HG03354 (cell line): Measurements from ENCODE around the gene GPN2.
A peak's percentile ranks its signal among the peaks of the same experiment; 100 is the strongest.
"Not testable (repeated sequence)": the region's sequence is repeated elsewhere in the genome, so short reads cannot be mapped to it uniquely, and the experiment has no call there.

Source experiments
- ATAC-seq: cut with Tn5 transposase; IDR thresholded peaks from one replicate; pipeline ENCODE4 v1.9.1; 2021; ENCODE audit warnings: mild to moderate bottlenecking; ENCODE audit not compliant: unreplicated experiment, poor library complexity, severe bottlenecking

Gene GPN2

GRCh38 chr1:26907071-26907917 lies 17.2 kb upstream of the GPN2 start:
- no peak for ATAC-seq

- ATAC-seq, result no peak
These were observed 10.9 kb upstream of the GPN2 start for GRCh38 chr1:26900815-26901511.

DNA sequence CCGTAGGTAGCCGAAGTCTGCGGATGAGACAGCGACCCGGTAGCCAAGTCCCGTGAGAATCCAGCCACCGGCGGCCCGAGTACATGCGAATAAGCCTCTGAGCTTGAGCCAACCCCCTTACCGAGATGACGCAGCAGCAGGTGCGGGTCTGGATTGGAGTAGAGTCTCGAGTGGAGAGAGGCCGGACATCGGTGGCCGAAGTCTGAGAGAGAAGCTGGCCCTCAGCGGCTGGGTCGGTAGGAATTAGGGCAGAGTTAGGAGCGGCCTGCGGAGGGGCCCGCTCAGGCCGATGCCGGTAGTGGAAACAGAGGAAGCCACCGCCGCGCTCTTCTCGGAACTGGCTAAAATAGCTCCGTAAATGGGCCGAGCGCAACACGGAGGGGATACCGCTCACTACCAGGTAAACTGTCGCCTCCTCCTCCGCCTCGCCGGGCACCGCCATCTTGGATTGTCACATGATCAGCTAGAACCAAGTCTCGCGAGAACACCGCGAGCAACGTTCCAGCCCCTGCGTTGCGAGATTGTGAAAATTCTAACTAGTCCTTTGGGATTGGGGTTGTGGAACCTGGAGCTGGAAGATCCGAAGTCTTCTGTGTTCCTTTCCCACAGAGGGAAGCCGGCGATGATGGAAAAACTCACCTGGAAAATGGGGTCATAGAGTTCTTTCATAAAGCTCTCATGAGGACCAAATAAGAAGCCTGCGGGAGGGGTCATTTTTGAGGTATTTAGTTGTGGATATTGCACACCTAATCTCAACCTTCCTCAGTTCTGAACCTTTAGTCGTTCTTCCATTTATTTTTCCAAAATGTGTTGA lies 10.1 kb upstream of the GPN2 start, which contains the start of gene GPATCH3:
Gene GPATCH3, minus strand, starts transcription at position 467 of the 814 bp plus-strand sequence. Its CDS starts 25 bp downstream, at position 442.
- ATAC-seq, result peak; percentile 87

- ATAC-seq, result no peak
These were observed 7.3 kb upstream of the GPN2 start for GRCh38 chr1:26897351-26897750.

- ATAC-seq, result no peak
These were observed 4.2 kb upstream of the GPN2 start for GRCh38 chr1:26894263-26894662.

- peak; percentile 32 for ATAC-seq
These were observed 349 bp upstream of the GPN2 start for GRCh38 chr1:26890467-26890796.

DNA sequence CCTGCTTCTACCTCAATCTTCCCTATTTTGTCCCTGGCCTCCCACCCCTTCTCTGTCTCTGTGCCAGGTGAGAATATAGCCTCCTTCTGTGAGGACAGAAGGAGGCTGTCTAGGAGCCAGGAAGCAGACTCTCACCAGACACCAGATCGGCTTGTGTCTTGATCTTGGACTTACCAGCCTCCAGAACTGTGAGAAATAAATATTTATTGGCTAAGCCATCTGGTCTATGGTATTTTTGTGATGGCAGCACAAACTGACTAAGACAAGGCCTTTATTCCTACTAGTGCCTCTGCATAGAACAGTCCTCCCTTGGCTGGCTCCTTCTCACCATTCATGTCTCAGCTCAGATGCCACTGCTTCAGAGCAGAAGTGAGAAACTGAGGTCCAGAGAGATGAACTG lies 1.9 kb downstream of the GPN2 start:
- no peak for ATAC-seq

DNA sequence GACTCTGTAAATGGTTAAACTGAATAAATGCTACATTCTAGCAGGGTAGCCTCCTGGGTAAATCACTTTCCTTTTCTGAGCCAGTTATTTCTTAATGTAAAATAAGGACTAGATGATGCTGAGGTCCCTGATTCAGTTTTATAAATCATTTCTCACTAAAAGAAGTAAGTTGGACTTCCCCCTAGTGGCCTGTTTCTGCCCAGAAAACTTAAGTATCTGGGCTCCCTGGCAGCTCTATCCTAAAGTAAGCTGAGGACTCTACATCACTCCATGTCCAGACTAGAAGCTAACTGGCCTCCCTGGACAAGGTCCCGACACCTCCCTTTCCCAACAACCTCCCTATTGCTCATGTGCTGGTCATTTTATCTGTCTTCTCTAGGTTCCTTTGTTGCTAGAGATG lies 3.0 kb downstream of the GPN2 start:
- no peak for ATAC-seq

DNA sequence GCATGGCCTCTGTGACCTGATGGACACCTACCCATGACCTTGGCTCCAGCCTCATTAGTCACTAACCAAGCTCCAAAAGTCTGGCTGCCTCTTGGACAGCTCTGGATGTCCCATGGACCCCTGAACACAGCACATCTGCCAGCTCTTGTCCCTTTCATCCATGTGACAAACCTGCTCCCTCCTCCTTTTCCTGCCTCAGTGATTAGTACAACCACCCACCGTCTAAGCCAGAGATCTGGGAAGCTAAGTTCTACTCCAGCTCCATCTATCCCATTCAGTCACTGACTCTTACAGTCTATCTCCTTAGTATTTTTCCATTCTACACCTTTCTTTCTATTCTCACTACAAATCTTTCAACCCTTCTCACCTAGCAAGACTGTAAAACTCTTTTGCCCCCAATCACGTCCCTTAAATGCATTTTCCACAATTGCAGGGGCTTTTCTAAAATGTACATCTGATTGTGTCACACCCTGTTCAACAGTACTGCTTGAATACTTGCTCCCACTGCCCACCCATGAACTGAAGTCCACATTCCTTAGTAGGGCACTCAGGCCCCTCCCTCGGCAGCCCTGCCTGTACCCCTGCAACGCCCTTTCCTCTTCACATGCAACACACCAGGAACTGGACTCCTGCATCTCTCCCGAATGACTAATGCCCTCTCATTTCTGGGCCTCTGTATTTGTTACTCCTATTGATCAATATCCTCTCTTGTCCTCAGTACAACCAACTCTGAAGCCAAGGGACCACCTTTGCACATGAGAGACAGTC lies 7.2 kb downstream of the GPN2 start:
- no peak for ATAC-seq

GRCh38 chr1:26881611-26882010 lies 8.5 kb downstream of the GPN2 start:
- not testable (repeated sequence) for ATAC-seq

- ATAC-seq, result no peak
These were observed 10.3 kb downstream of the GPN2 start for GRCh38 chr1:26879793-26880192.

GRCh38 chr1:26877326-26877725 lies 12.8 kb downstream of the GPN2 start:
- ATAC-seq, result no peak

DNA sequence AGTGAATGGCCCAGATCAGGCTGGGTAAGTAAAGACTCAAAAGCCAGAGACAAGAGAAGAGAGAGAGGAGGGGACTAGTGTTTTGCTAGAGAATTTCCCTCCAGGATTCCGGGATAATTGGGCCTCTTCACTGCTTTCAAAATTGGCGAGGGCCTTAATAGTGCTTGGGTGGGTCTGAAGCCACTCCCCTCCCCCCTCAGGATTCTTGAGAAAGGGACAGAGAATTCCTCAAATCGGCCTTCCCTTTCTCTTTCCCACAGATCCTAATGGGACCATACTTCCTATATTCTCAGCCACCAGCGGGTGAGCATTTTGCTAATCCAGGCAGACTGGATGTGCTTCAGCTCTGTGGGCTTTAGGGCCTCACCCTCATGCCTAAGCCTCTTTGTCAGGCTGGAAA lies 15.2 kb downstream of the GPN2 start:
- no peak for ATAC-seq

GRCh38 chr1:26873097-26873496 lies 17.0 kb downstream of the GPN2 start:
- not testable (repeated sequence) for ATAC-seq

GRCh38 chr1:26864610-26865480 lies 25.2 kb downstream of the GPN2 start:
- ATAC-seq, result peak; percentile 92

DNA sequence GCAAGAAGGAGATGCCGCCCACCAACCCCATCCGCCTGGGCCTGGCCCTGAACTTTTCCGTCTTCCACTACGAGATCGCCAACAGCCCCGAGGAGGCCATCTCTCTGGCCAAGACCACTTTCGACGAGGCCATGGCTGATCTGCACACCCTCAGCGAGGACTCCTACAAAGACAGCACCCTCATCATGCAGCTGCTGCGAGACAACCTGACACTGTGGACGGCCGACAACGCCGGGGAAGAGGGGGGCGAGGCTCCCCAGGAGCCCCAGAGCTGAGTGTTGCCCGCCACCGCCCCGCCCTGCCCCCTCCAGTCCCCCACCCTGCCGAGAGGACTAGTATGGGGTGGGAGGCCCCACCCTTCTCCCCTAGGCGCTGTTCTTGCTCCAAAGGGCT lies 26.4 kb downstream of the GPN2 start:
- no peak for ATAC-seq

GRCh38 chr1:26862781-26863684 lies 27.1 kb downstream of the GPN2 start, which contains the start of gene SFN:
TSS of gene SFN (plus strand) at chr1:26863149. CDS start at chr1:26863213, 64 bp downstream.
- ATAC-seq, result no peak
